Measurements from ENCODE around the gene THRB.

- TF ChIP-seq FOXP2 (optimal IDR thresholded peaks at IDR 0.05; ENCODE audit: control extremely low read depth, extremely low read length, insufficient read depth) (no peak), EZH2 (IDR thresholded peaks at IDR 0.05) (no peak), POLR2AphosphoS5 (IDR thresholded peaks at IDR 0.05; ENCODE audit: borderline replicate concordance, low read depth, low read length) (no peak)
These were observed 384.6 kb downstream of the THRB start for GRCh38 chr3:24110051-24110450.
